Measurements from ENCODE around the gene PCDHA6.
"Not testable (repeated sequence)": the region's sequence is repeated elsewhere in the genome, so short reads cannot be mapped to it uniquely, and the experiment has no call there.

Gene PCDHA6

GRCh38 chr5:140840978-140841962 is 13.5 kb downstream of the PCDHA6 start, which contains the start of gene PCDHA8:
TSS of gene PCDHA8 (plus strand) at chr5:140841187. CDS start at chr5:140841322, 135 bp downstream.
- TF ChIP-seq MYC (IDR thresholded peaks at IDR 0.05; ENCODE audit: low read depth, low read length) (no peak), CTCF (IDR thresholded peaks at IDR 0.05; ENCODE audit: low read depth, low read length) (peak; percentile 78)
- peak; percentile 72 for DNase-seq (ENCODE audit: low read depth)
- no peak within 1 kb of the TSS for H3K4me3 ChIP-seq (ENCODE audit: low read depth, low read length)

GRCh38 chr5:140842798-140843733 is 15.3 kb downstream of the PCDHA6 start:
- no peak overlapping the region for H3K4me3 ChIP-seq (ENCODE audit: low read depth, low read length)
- TF ChIP-seq, protein P1, sequence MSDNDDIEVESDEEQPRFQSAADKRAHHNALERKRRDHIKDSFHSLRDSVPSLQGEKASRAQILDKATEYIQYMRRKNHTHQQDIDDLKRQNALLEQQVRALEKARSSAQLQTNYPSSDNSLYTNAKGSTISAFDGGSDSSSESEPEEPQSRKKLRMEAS (IDR thresholded peaks at IDR 0.05; ENCODE audit: low read depth, low read length) = no peak
- no peak for TF ChIP-seq POLR2A (IDR thresholded peaks at IDR 0.05; ENCODE audit: extremely low read depth, insufficient read length)
- TF ChIP-seq CTCF (IDR thresholded peaks at IDR 0.05; ENCODE audit: low read depth, low read length) = no peak
- TF ChIP-seq MYC (IDR thresholded peaks at IDR 0.05; ENCODE audit: low read depth, low read length) = no peak
- DNase-seq (ENCODE audit: low read depth) = no peak

- H3K4me3 ChIP-seq (ENCODE audit: low read depth, low read length); DNase-seq (ENCODE audit: low read depth): not testable (repeated sequence)
Measured at GRCh38 chr5:140848139-140849102, 20.7 kb downstream of the PCDHA6 start, which contains the start of gene PCDHA9. TSS of gene PCDHA9 (plus strand) at chr5:140848382. CDS start at chr5:140848496, 114 bp downstream.

DNA sequence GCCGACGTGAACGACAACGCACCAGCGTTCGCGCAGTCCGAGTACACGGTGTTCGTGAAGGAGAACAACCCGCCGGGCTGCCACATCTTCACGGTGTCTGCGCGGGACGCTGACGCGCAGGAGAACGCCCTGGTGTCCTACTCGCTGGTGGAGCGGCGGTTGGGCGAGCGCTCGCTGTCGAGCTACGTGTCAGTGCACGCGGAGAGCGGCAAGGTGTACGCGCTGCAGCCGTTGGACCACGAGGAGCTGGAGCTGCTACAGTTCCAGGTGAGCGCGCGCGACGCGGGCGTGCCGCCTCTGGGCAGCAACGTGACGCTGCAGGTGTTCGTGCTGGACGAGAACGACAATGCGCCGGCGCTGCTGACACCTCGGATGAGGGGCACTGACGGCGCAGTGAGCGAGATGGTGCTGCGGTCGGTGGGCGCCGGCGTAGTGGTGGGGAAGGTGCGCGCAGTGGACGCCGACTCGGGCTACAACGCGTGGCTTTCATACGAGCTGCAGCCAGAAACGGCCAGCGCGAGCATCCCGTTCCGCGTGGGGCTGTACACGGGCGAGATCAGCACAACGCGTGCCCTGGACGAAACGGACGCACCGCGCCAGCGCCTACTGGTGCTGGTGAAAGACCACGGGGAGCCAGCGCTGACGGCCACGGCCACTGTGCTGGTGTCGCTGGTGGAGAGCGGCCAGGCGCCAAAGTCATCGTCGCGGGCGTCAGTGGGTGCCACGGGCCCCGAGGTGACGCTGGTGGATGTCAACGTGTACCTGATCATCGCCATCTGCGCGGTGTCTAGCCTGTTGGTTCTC is 22.3 kb downstream of the PCDHA6 start:
- DNase-seq (ENCODE audit: low read depth); H3K4me3 ChIP-seq (ENCODE audit: low read depth, low read length): not testable (repeated sequence)

- H3K4me3 ChIP-seq (ENCODE audit: low read depth, low read length) = no peak within 1 kb of the TSS
- peak; percentile 52 for DNase-seq (ENCODE audit: low read depth)
Measured at GRCh38 chr5:140855772-140856674, 28.3 kb downstream of the PCDHA6 start, which contains the start of gene PCDHA10. TSS of gene PCDHA10 (plus strand) at chr5:140855897. CDS start at chr5:140856049, 152 bp downstream.

More at GRCh38 chr5:140855772-140856674, 28.3 kb downstream of the PCDHA6 start, which contains the start of gene PCDHA10:
- TF ChIP-seq, protein P1 (IDR thresholded peaks at IDR 0.05; ENCODE audit: low read depth, low read length) = no peak
- TF ChIP-seq POLR2A (IDR thresholded peaks at IDR 0.05; ENCODE audit: extremely low read depth, insufficient read length) (no peak), CTCF (IDR thresholded peaks at IDR 0.05; ENCODE audit: low read depth, low read length) (peak; percentile 16), MYC (IDR thresholded peaks at IDR 0.05; ENCODE audit: low read depth, low read length) (no peak)
